ENCODE data around the gene GAPVD1. TPM values are rescaled to one million over a fixed set of nuclear protein-coding genes. Genes with fewer than 3 reads are reported as not detected.
A peak's percentile ranks its signal among the peaks of the same experiment; 100 is the strongest.

GAPVD1 gene
- total and polyA plus RNA-seq, 2 of the 13 experiments (the other 11 are each of a cell fraction or from before 2014, with no cell fraction given): 11.1 to 33.2 TPM

GRCh38 chr9:125241000-125241862 is 20.4 kb upstream of the GAPVD1 start, which contains the start of gene HSPA5 (continued):
- TF ChIP-seq PREB (CRISPR knock-in tag; IDR thresholded peaks at IDR 0.05) (no peak), REPIN1 (CRISPR knock-in tag; IDR thresholded peaks at IDR 0.05; ENCODE audit: borderline replicate concordance, low read depth) (no peak; the same call in 1 of the 2 replicates), MEIS1 (CRISPR knock-in tag; IDR thresholded peaks at IDR 0.05; ENCODE audit: borderline replicate concordance) (0 out of 2 replicates have a peak, but pooled peaks have one; percentile 37), AGO2 (optimal IDR thresholded peaks at IDR 0.05; ENCODE audit: low read depth, low read length) (peak; percentile 98), ZBTB3 (CRISPR knock-in tag; IDR thresholded peaks at IDR 0.05; ENCODE audit: borderline replicate concordance, low read depth) (0 out of 2 replicates have a peak, but pooled peaks have one; percentile 42), LRRFIP1 (CRISPR knock-in tag; conservative IDR thresholded peaks at IDR 0.05) (no peak), NPAS2 (CRISPR knock-in tag; IDR thresholded peaks at IDR 0.05; ENCODE audit: borderline replicate concordance) (no peak), JDP2 (CRISPR knock-in tag; IDR thresholded peaks at IDR 0.05; ENCODE audit: borderline replicate concordance) (no peak), ZNF512 (CRISPR knock-in tag; IDR thresholded peaks at IDR 0.05) (no peak), ZNF672 (CRISPR knock-in tag; IDR thresholded peaks at IDR 0.05) (no peak), SMAD1 (CRISPR knock-in tag; IDR thresholded peaks at IDR 0.05; ENCODE audit: borderline replicate concordance, low read depth) (no peak), ZFP91 (CRISPR knock-in tag; IDR thresholded peaks at IDR 0.05; ENCODE audit: borderline replicate concordance) (peak; percentile 68), ZNF44 (CRISPR knock-in tag; IDR thresholded peaks at IDR 0.05) (no peak; the same call in 1 of the 2 replicates), ZKSCAN5 (CRISPR knock-in tag; IDR thresholded peaks at IDR 0.05) (no peak), KLF9 (CRISPR knock-in tag; IDR thresholded peaks at IDR 0.05; ENCODE audit: low read depth) (0 out of 2 replicates have a peak, but pooled peaks have one; percentile 5), STAT6 (CRISPR knock-in tag; IDR thresholded peaks at IDR 0.05; ENCODE audit: borderline replicate concordance) (peak; percentile 37; the same call in 1 of the 2 replicates), MED8 (CRISPR knock-in tag; IDR thresholded peaks at IDR 0.05; ENCODE audit: insufficient replicate concordance) (peak; percentile 52), PLRG1 (conservative IDR thresholded peaks at IDR 0.05) (no peak)
